Brain microvascular endothelial cell (primary cell): ENCODE results near the gene FYN.
"Not testable (repeated sequence)": the region's sequence is repeated elsewhere in the genome, so short reads cannot be mapped to it uniquely, and the experiment has no call there.

Source experiments
- DNase-seq: peaks from one replicate; pipeline ENCODE4 v3.0.0-alpha.2; 2020
- H3K27ac ChIP-seq: fragments of 250-450 bp; sonication (Bioruptor Pico); 2 replicates; pipeline ENCODE4 v1.5.1; 2020; ENCODE audit warnings: mild to moderate bottlenecking, moderate library complexity
- H3K27me3 ChIP-seq: fragments of 250-450 bp; sonication (Bioruptor Pico); replicated peaks from 2 replicates; pipeline ENCODE4 v1.5.1; 2020; ENCODE audit warnings: mild to moderate bottlenecking
- H3K36me3 ChIP-seq: fragments of 250-450 bp; sonication (Bioruptor Pico); replicated peaks from 2 replicates; pipeline ENCODE4 v1.5.1; 2020; ENCODE audit warnings: mild to moderate bottlenecking
- H3K4me3 ChIP-seq: 2 replicates; pipeline ENCODE4 v1.5.1; 2011; ENCODE audit warnings: low read depth, mild to moderate bottlenecking, control low read depth, low read length, moderate library complexity
- in situ Hi-C: cut with HindIII; loops from 2 replicates; pipeline ENCODE4 v1.10.0; 2017; ENCODE audit warnings: low sequenced_read_pairs, low pct_ligation_motif_present
- TF ChIP-seq, protein P1 (sequence below): IDR thresholded peaks from 2 replicates; pipeline ENCODE4 v1.5.1; 2011; ENCODE audit warnings: low read depth, mild to moderate bottlenecking, moderate library complexity, low read length, control low read depth, inconsistent platforms; ENCODE audit errors: missing control alignments

The FYN gene

DNA sequence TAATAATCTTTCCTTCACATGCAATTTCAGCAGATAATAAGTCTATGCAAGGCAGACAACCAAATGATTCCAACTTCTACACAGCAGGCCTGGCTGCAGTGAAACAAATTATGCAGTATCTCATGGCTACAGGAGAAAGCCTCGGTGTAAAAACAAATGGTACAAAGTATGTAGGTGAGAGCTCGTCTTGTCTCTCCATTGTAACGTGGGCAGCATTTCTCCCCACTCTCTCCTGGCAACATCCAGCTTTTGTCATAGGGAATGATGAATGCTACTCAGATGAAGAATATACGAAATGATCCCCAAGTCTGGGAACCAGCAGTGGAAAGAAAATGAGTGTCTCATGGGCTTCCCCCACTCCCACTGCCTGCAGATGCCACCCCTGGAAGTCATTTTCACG, 32.4 kb downstream of the FYN start:
- Histone ChIP-seq H3K27me3 (no peaks in the 10 kb centered on the region), H3K27ac (no peak overlapping the region), H3K4me3 (no peak overlapping the region), H3K36me3 (no peaks in the 10 kb centered on the region)
- in situ Hi-C loops = no loop called here
- no peak for DNase-seq
- TF ChIP-seq, protein P1, sequence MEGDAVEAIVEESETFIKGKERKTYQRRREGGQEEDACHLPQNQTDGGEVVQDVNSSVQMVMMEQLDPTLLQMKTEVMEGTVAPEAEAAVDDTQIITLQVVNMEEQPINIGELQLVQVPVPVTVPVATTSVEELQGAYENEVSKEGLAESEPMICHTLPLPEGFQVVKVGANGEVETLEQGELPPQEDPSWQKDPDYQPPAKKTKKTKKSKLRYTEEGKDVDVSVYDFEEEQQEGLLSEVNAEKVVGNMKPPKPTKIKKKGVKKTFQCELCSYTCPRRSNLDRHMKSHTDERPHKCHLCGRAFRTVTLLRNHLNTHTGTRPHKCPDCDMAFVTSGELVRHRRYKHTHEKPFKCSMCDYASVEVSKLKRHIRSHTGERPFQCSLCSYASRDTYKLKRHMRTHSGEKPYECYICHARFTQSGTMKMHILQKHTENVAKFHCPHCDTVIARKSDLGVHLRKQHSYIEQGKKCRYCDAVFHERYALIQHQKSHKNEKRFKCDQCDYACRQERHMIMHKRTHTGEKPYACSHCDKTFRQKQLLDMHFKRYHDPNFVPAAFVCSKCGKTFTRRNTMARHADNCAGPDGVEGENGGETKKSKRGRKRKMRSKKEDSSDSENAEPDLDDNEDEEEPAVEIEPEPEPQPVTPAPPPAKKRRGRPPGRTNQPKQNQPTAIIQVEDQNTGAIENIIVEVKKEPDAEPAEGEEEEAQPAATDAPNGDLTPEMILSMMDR = no peak

DNA sequence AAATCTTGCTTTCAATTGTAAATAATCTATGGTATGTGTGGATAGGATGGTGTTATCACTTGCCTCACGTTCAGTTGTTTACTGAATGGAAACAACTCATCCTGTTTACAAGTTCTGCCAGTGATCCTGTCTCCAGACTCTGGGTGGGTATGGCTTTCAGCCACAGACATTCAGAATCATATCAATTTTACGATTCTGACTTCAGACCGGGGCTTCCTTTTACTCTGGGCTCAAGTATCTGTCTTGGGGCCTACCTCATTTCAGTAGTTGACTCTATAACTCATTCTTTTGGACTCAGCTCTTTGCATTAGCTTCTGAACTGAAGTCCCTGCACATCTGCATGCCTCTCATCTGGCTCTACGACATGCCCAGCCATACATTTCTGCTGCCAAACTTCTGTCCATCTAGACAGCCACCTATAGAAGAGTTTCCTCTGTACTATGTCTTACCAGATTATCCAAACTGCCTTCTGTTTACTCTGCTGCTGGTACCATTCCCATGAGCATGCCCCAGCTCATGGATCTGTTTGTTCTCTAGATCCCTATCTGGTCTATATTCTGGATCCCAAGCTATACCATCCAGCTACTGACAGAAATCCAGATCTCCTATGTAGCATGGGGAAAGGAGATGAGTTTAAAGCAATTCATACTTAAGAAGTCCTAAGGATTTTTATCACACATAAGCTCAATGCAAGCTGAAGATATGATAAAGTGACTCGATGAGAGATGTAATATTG, 34.3 kb downstream of the FYN start:
- no peak for DNase-seq
- H3K4me3 ChIP-seq = no peak overlapping the region
- H3K27ac ChIP-seq = no peak overlapping the region
- TF ChIP-seq, protein P1 = no peak
- no peaks in the 10 kb centered on the region for H3K27me3 ChIP-seq
- in situ Hi-C loops = no loop called here
- no peaks in the 10 kb centered on the region for H3K36me3 ChIP-seq

DNA sequence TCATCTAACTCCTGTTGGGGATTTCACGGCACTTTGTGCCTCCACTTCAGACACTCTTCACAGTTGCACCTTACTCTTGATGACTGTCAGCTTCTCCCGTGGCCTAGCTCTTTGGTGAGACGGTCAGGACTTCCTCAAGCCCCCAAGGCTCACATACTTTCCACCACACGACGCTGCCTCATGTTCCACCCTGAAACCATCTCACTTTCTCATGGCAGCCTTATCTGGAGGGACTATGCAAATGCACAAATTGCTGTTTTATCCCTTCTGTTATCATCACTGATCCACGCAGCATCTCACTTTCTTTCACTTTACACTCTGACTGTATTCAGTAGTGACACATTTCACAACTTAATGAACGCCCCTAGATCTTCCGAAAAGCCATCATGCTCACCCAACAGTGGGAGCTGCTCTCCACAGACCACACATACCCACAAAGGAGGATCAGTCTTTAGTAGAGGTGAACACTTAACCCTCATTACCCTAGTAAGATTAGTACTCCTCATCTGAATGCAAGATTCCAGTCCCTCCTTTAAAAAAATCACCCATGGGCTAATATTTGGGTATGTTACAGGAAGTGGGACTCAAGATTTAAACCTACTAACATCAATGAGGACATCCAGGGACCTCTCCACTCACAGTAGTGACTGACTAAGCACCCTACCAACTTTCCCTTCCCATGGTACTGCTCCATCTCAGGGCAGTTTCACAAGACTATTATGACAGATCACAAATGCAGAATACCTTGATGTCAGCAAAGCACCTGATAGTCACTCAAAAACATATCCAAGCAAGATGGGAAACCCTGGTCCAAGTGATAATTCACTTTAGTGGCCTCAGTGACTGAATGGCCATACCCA, 35.4 kb downstream of the FYN start:
- in situ Hi-C loops = no loop called here
- H3K27ac ChIP-seq = no peak overlapping the region
- DNase-seq = no peak
- H3K36me3 ChIP-seq = no peaks in the 10 kb centered on the region
- TF ChIP-seq, protein P1 = no peak
- no peaks in the 10 kb centered on the region for H3K27me3 ChIP-seq
- H3K4me3 ChIP-seq = no peak overlapping the region

DNA sequence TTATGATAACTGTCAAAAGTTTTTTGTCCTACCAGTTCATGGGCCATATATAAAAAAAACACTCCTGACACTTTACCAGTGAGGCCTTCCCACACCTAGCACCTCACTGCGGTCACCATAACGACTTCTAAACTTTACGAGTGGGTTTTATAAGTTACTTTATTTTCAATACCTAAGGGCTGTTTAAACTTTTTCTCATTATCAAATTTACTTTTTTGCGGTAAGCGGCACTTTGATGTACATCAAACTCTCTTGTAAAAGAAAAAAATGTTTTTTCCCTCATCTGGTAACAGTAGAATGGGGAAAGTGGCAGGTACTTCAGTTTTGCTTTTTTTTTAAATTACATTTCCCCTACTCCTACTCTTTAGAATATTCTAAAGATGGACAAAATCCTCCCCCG, 36.2 kb downstream of the FYN start:
- no peak for DNase-seq
- in situ Hi-C loops = no loop called here
- Histone ChIP-seq H3K27ac (no peak overlapping the region), H3K4me3 (no peak overlapping the region), H3K27me3 (no peaks in the 10 kb centered on the region), H3K36me3 (no peaks in the 10 kb centered on the region)
- TF ChIP-seq, protein P1 = no peak

DNA sequence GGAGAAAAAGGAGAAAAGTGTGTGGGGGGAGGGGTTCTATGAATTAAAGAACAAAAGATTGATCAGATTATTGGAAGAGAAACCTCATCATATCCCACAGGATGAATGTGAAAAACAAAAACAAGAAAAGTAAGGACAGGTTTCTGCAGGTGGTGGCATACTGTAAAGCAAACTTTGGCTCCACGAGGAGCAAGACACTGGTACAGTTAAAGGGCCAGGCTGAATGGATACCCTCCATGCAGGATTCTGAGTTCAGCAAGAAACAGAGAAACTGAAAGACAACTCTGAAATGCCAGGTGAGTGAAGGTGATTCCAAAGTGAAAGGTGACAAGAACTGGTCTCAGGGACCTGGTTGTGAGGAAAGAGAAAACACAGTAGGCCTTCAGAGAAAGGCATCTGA, 37.4 kb downstream of the FYN start:
- H3K27ac ChIP-seq = no peak overlapping the region
- in situ Hi-C loops = no loop called here
- no peaks in the 10 kb centered on the region for H3K27me3 ChIP-seq
- H3K4me3 ChIP-seq = no peak overlapping the region
- H3K36me3 ChIP-seq = no peaks in the 10 kb centered on the region
- DNase-seq = no peak
- TF ChIP-seq, protein P1 = no peak

DNA sequence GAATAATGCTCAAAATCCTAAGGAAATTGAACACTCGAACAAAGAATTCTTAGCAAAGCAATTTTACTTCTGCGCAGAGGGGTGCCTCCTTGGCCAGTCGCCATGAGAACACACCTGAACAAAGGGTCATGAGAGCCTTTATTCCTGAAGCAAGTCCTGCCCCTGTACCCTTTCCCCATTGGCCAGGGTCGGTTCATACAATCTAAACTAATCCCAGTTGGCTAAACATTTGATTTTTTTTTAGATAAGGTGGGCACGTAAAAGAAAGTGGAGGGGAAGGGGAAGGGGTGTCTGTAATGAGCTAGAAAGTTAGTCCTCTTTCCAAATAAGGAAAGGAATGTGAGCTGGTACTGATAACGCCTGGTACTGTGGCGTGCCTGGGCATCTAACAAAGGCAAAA, 37.9 kb downstream of the FYN start:
- DNase-seq, H3K27ac ChIP-seq, H3K4me3 ChIP-seq, in situ Hi-C loops, H3K36me3 ChIP-seq, H3K27me3 ChIP-seq: not testable (repeated sequence)
